GM18502 (cell line): Measurements from ENCODE around the gene SIM2.

Experiments
- ATAC-seq: cut with Tn5 transposase; IDR thresholded peaks from one replicate; pipeline ENCODE4 v1.9.1; 2021; ENCODE audit warnings: mild to moderate bottlenecking; ENCODE audit not compliant: unreplicated experiment, poor library complexity

Gene SIM2

GRCh38 chr21:36732761-36733160, 33.8 kb downstream of the SIM2 start:
- ATAC-seq: no peak

GRCh38 chr21:36733857-36734256, 34.9 kb downstream of the SIM2 start:
- ATAC-seq: no peak

DNA sequence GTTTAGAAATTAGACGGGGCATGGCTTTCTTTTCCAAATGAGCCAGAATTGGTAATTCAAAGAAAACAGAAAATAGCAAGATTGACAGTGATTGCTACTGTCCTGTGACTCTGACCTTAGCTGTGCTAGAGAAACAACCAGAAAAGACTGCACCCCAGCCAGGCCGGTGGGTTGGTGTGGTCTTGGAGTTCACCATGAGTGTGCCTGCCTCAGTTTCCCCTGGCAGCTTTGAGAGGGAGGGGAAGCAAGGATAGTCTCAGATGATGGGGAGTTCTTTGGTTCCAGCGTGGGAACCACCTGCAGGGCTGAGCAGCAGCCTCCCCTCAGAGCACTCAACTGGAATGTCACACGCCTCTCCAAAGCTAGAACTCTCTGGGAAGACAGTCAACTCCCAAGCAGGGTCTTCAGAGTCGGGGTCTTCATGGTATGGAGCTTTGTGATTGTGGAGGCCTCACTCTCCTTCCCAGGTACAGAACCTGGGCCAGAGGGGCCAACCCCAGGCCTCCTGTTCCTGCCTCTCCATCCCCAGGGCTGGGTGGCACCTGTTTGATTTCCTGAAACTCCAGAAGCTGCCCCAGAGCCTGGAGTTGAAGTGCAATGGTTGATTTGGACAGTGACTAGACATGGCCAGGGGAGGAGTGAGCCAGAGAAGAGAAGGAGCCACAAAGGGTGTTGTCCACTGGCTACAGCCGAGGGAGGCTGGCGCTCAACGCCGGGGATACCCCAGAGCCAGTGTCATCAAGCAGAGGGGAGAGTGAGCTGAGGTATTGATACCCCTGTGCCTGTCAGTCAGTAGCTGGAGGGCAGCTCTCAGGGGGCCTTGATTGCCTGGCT, 35.7 kb downstream of the SIM2 start:
- ATAC-seq: no peak

DNA sequence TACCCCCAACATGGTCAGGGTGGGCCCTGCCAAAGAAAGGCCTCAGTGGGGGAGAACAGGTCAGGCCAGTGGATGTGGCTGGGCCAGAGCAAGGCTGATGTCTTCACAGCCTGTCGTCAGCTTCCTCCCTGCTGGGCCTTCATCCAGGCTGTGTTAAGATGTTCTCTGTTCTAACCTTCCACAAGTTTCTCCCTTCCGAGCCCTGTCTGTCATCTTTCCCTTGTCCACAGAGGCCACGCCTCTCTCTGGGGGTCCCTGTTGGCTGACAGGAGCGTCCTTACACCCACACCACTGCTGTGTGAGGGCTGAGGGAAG, 36.2 kb downstream of the SIM2 start:
- no peak for ATAC-seq

DNA sequence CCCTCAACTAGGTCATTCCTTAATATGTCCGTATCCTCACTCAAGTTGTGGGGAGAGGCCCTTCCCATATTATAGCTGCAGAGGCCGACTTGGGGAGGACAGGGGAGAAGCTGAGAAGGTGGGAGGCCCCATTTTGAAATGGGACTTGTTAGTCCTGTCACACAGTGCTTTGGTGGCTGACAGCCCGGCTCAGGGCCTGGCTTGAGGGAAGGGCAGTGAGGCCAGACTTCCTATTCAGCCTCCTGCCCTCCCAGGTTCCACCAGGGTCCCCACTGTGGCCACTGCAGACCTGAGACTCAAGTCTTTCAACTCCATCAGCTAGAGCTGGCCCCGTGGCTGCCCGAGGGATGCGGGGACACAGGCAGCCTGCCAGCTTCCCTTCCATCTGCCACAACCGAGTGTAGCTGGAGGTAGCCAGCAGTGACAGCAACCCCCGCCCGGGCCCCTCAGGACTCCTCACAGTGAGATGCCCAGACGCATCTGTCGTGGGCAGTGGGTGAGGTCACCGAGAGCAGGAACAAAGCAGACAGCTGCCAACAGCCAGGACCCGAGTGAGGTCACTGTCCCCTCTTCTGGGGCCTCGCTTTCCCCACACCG, 36.9 kb downstream of the SIM2 start:
- ATAC-seq: no peak

GRCh38 chr21:36738489-36739126, 39.7 kb downstream of the SIM2 start:
- ATAC-seq: no peak

DNA sequence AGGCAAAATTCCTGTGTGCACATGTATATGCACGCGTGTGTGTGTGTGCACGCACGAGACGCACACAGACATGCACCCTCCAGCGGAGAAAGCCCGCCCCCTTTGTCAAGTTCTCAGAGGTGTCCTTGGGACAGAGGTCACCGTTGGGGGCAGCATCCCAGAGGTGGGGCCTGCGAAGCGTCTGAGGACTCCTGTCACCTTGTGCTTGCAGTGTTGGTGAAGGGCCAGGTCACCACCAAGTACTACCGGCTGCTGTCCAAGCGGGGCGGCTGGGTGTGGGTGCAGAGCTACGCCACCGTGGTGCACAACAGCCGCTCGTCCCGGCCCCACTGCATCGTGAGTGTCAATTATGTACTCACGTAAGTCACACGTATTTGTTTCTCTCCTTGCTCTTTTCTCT, 42.6 kb downstream of the SIM2 start:
- no peak for ATAC-seq

GRCh38 chr21:36743008-36743407, 44.1 kb downstream of the SIM2 start:
- ATAC-seq: no peak

GRCh38 chr21:36743446-36743845, 44.5 kb downstream of the SIM2 start:
- ATAC-seq: no peak

GRCh38 chr21:36744190-36744559, 45.3 kb downstream of the SIM2 start:
- ATAC-seq: no peak

DNA sequence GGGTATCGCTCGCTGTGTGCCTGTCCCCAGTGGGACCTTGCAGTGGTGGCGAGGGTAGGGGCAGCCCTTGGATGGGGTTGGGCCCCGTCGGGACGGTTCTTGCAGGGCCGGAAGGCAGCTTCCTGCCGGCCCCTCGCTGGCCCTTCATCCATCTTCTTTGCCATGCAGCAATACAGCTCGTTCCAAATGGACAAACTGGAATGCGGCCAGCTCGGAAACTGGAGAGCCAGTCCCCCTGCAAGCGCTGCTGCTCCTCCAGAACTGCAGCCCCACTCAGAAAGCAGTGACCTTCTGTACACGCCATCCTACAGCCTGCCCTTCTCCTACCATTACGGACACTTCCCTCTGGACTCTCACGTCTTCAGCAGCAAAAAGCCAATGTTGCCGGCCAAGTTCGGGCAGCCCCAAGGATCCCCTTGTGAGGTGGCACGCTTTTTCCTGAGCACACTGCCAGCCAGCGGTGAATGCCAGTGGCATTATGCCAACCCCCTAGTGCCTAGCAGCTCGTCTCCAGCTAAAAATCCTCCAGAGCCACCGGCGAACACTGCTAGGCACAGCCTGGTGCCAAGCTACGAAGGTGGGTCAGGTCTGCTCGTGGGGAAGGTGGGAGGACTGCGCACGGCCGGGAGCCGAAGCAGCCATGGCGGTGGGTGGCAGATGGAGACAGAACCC, 45.8 kb downstream of the SIM2 start:
- ATAC-seq: no peak

DNA sequence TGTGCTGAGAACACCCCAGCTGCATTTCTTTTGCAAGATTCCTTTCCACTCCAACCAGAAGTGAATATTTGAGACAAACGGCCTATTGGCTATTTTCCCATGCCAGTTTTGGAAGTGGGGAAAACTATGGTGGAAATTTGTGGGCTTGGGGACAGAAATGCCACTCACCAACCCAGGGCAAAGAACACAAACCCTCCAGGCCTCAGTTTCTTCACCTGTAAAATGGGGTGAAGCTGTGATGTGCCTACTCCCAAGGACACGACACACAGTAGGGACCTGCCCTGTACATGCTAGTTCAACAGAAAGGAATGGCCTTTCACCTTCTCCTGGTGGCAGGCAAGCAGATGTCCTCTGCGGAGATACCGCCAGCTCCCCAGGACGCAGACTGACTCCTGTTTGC, 46.5 kb downstream of the SIM2 start:
- ATAC-seq: no peak

- no peak for ATAC-seq
These were observed 48.3 kb downstream of the SIM2 start for GRCh38 chr21:36747041-36747814.

- peak; percentile 40 for ATAC-seq
These were observed 49.0 kb downstream of the SIM2 start for GRCh38 chr21:36747815-36748383.

- no peak for ATAC-seq
These were observed 51.1 kb downstream of the SIM2 start for GRCh38 chr21:36749935-36750575.

DNA sequence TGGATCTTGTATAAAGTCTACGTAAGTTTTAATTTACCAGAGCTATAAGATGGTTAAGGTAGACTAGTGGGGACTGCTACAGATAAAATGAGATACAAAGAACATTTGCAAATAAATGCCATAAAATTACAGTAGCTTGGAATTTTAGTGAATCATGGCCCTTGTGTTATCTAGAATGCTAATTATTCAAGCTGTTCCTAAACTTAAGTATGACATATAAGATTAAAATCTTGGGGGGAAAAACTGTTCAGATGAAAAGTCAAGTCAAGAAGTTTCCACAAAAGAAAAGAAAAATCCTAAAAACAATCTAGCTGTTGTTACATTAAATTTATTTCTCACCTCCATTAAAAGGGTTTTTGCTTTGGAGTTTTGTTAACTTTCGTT, 51.7 kb downstream of the SIM2 start:
- ATAC-seq: no peak

DNA sequence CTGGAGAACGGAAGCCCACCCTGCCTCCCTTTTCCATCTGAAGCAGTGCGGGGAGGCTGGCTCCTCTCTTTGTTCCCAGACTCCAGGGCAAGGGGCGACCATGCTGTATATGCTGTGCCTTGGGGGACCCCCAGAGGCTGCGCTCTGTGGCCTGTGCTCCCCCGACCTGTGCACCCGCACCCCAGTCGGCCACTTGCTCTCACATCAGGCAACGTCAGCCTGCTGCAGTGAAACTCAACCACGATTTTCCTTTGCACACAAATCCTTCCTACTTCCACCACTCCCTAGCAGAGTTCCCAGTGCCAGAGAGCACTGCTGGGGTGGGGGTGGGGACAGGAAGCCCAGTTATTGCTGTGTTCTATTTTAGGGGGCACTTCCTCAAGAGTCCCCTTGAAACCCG, 52.5 kb downstream of the SIM2 start:
- ATAC-seq: no peak

DNA sequence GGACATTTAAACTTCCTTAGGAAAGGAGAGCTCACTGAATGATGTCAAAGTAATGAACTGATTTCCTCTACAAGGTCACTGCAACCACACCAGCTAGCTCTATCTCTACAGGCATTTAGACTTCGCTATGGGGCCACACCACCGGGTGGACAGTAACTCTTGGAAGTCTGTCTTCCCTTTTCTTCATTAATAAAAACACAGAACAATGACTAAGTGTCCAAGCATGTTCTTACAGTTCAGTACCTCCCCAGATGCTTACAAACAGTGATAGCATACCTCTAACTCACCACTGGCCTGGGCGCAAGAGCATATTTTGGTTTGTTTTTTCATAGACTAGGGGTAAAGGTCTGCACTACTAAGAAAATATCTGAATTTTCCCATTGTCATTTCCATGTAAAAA, 54.6 kb downstream of the SIM2 start:
- no peak for ATAC-seq

DNA sequence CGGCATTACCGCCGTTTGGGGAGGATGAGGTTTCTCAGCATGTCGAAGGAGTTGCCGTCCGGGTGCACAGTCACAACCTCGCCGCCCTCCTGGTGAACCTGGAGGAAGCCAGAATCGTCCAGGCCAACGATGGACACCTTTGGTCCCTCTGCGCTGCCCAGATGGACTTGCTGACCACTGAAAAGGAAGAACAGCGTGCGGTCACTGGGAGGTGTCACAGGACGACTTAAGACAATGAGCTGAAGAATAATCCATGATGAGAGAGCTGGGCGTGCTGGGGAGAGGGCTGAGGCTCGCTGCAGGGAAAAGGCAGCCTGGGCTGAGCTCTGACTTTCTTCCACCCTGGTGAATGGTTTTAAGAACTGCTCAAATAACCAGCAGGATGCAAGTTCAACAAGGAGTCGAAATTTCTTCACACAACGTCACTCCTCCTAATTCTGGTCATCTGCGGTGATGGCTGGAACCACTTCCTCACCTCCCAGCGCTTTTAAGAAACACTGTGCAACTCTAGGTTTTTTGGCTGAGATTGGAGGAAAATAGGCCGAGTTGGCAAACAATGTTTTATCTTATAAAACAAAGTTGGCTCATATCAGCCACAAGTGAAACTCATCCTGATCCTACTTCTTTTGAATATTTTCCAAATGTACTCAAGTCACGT, 55.5 kb downstream of the SIM2 start:
- no peak for ATAC-seq
